Testis (tissue), 3 donors: ENCODE results near the gene HGFAC. TPM values are rescaled to one million over a fixed set of nuclear protein-coding genes. Genes with fewer than 3 reads are reported as not detected.

Experiments used
- DNase-seq: peaks from one replicate; pipeline ENCODE4 v3.0.0-alpha.2; 2019
- H3K27ac ChIP-seq, 2 donors: fragments of 200-600 bp; sonication (generic); one replicate each; pipeline ENCODE4 v1.5.1; 2019
- H3K27me3 ChIP-seq: fragments of 200-600 bp; sonication (generic); one replicate; pipeline ENCODE4 v1.5.1; 2019
- H3K36me3 ChIP-seq: fragments of 200-600 bp; sonication (generic); one replicate; pipeline ENCODE4 v1.5.1; 2017; ENCODE audit warnings: low read depth; ENCODE audit errors: missing control alignments
- H3K4me1 ChIP-seq: fragments of 200-600 bp; sonication (generic); one replicate; pipeline ENCODE4 v1.5.1; 2019
- H3K4me3 ChIP-seq, 2 donors: fragments of 200-600 bp; sonication (generic); one replicate each; pipeline ENCODE4 v1.5.1; 2017 to 2019
- H3K9me3 ChIP-seq: fragments of 200-600 bp; sonication (generic); one replicate; pipeline ENCODE4 v1.5.1; 2017
- POLR2A ChIP-seq: fragments of 450-650 bp; IDR thresholded peaks from one replicate; pipeline ENCODE4 v1.6.1; 2017; ENCODE audit warnings: antibody characterized with exemption, mild to moderate bottlenecking, moderate library complexity
- WGBS, 2 donors: methylation state at CpG; one replicate each; pipeline ENCODE4 v1.1.5; 2018; 5-methylcytosine and 5-hydroxymethylcytosine counted together
- intact Hi-C: fragments of 100-400 bp; cut with DNase I; formaldehyde crosslinking; loops from one replicate; pipeline ENCODE4 v1.15.1; 2023; ENCODE audit warnings: low total_unique reads
- polyA plus RNA-seq: library from polyadenylated mRNA; stranded (reverse); fragments of 350-450 nt; fragmentation: Illumina TruSeq; extraction: RNeasy Lipid Tissue Mini Kit (QIAGEN cat#74804); gene quantifications from one replicate; pipeline ENCODE4 v1.2.3, GENCODE V29; 2014; ENCODE audit warnings: low read depth, low replicate concordance; ENCODE audit not compliant: insufficient read depth
- total RNA-seq, 2 donors: library from RNA; depleted of rRNA; stranded (reverse); fragments of >200 nt; gene quantifications; one replicate each; pipeline ENCODE4 v1.2.3, GENCODE V29; 2016
- TF ChIP-seq, protein P1 (sequence below), 3 experiments: fragments of 450-650 bp in 2 of 3; fragments of 200-600 bp in 1 of 3; sonication (generic) in 1 of 3; IDR thresholded peaks; one replicate each; pipeline ENCODE4 v1.5.1; 2016 to 2019; ENCODE audit warnings: antibody characterized with exemption in 3 of 3, mild to moderate bottlenecking in 2 of 3, moderate library complexity in 1 of 3

Gene HGFAC
- total and polyA plus RNA-seq, 3 donors from 2014 or later = 15.5 to 72.3 (median 16.8) TPM

DNA sequence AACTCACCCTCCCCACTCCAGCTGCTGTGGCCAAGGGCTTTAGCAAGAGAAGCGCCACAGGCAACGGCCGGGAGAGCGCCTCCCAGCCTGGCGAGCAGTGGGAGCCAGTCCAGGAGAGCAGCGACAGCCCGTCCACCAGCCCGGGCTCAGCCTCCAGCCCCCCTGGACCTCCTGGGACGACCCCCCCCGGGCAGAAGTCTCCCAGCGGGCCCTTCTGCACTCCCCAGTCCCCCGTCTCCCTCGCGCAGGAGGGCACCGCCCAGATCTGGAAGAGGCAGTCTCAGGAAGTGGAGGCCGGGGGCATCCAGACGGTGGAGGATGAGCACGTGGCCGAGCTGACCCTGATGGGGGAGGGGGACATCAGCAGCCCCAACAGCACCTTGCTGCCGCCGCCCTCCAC, 11.2 kb upstream of the HGFAC start:
- no peak for TF ChIP-seq POLR2A
- TF ChIP-seq, protein P1, sequence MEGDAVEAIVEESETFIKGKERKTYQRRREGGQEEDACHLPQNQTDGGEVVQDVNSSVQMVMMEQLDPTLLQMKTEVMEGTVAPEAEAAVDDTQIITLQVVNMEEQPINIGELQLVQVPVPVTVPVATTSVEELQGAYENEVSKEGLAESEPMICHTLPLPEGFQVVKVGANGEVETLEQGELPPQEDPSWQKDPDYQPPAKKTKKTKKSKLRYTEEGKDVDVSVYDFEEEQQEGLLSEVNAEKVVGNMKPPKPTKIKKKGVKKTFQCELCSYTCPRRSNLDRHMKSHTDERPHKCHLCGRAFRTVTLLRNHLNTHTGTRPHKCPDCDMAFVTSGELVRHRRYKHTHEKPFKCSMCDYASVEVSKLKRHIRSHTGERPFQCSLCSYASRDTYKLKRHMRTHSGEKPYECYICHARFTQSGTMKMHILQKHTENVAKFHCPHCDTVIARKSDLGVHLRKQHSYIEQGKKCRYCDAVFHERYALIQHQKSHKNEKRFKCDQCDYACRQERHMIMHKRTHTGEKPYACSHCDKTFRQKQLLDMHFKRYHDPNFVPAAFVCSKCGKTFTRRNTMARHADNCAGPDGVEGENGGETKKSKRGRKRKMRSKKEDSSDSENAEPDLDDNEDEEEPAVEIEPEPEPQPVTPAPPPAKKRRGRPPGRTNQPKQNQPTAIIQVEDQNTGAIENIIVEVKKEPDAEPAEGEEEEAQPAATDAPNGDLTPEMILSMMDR (IDR thresholded peaks at IDR 0.05) = no peak
- no peak overlapping the region for H3K27ac ChIP-seq
- H3K36me3 ChIP-seq = no peaks in the 10 kb centered on the region
- H3K4me3 ChIP-seq = no peak overlapping the region
- 88 to 95% methylated on average over 8 of the region's 21 CpGs for WGBS, 2 donors
- no peaks in the 10 kb centered on the region for H3K4me1 ChIP-seq
- H3K27me3 ChIP-seq = no peaks in the 10 kb centered on the region
- no peak for DNase-seq
- intact Hi-C loops = no loop called here
- H3K9me3 ChIP-seq = no peaks in the 10 kb centered on the region

DNA sequence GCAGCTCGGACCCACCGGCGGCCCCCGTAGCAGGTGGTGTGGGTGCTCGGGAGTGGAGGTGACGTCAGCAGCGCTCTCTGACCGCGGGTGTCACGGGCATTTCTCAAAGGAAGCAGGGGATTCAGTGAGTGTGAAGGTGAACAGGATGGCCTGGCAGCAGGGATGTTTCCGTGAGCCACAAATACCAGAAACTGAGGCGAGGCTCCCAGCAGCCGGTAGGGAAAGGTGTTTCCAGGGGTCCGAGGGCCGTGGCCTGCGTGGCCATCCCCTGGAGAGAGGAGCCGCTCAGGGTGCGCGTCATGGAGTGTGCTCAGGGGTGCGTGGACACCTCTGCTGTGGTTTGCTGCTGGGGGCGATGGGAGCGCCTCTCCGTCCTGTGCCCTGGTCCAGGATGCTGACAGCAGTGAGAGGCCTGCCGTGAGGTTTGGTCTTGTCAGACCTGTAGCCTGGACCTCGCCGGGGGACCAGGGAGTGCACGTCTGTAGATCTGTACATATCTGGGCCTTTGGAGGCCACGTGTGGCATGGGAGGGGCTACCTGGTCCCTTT, 10.2 kb upstream of the HGFAC start:
- Histone ChIP-seq H3K27ac (no peak overlapping the region), H3K36me3 (no peaks in the 10 kb centered on the region), H3K27me3 (no peaks in the 10 kb centered on the region), H3K4me3 (no peak overlapping the region), H3K9me3 (no peaks in the 10 kb centered on the region), H3K4me1 (no peaks in the 10 kb centered on the region)
- intact Hi-C loops = no loop called here
- TF ChIP-seq POLR2A = no peak
- TF ChIP-seq, protein P1 (IDR thresholded peaks at IDR 0.05) = no peak
- DNase-seq = no peak
- WGBS, 2 donors = 93% methylated on average over 22 to 28 of the region's 28 CpGs

DNA sequence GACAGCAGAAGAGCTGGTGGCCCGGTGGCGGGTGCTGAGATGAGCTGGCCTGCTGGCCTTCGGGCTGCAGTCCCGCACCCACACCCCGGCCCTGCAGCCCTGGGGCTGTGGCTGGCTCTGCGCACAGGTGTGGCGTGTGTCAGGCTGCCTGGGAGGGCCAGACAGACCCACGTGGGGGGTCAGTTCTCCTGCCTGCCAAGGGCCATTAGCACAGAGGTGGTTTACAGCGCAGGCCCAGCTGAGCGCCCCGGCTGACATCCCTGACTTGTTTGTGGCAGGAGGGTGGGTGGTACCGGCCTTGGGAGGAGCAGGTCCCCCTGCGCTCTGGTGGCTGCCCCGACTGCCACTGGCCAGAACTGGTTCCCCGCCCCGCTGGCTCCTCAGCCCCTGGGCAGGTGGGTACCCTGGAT, 9.4 kb upstream of the HGFAC start:
- Histone ChIP-seq H3K4me1 (no peaks in the 10 kb centered on the region), H3K27me3 (no peaks in the 10 kb centered on the region), H3K9me3 (no peaks in the 10 kb centered on the region), H3K27ac (no peak overlapping the region), H3K36me3 (no peaks in the 10 kb centered on the region), H3K4me3 (no peak overlapping the region)
- 95% methylated on average over 16 of the region's 16 CpGs; no CpG with 5 or more reads in 1 of the 2 donors for WGBS, 2 donors
- no peak for DNase-seq
- TF ChIP-seq, protein P1 (IDR thresholded peaks at IDR 0.05) = no peak
- TF ChIP-seq POLR2A = no peak
- intact Hi-C loops = no loop called here

DNA sequence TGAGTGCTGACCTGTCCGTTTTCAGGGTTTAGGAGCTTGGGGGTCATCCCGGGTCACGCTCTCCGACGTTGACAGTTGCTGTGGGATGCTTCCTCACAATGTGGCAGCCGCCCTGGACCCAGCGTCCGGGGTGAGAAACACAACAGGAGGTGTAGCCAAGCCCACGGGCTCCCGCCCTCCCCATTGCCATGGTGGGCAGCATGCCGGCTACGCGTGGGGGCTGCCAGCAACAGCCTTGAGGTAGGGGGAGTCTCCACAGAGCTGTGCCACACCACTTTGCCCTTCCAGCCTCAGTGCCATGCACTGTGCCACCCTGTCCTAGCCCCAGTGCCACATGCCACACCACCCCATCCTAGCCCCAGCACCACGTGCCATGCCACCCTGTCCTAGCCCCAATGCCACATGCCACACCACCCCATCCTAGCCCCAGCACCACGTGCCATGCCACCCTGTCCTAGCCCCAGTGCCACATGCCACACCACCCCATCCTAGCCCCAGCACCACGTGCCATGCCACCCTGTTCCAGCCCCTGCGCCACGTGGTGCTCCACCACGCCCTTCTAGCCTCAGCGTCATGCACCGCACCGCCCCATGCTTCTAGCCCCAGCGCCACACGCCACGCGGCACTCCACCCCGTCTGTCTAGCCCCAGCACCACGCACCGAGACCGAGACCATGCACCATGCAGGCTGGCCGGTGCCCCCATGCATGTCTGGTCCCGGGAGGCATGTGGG, 8.5 kb upstream of the HGFAC start:
- Histone ChIP-seq H3K27ac (no peak overlapping the region), H3K36me3 (no peaks in the 10 kb centered on the region), H3K27me3 (no peaks in the 10 kb centered on the region), H3K9me3 (no peaks in the 10 kb centered on the region), H3K4me1 (peaks cover 2% of the 10 kb centered on the region), H3K4me3 (no peak overlapping the region)
- no peak for TF ChIP-seq POLR2A
- TF ChIP-seq, protein P1 (IDR thresholded peaks at IDR 0.05) = no peak
- 92 to 100% methylated on average over 7 to 32 of the region's 32 CpGs for whole genome bisulfite sequencing, 2 donors
- intact Hi-C loops = no loop called here
- DNase-seq = no peak
